IPS DF 4.7 (cell line): ENCODE results near the gene CAMK4.

Source experiments
- DNase-seq: peaks from one replicate; pipeline ENCODE4 v3.0.0-alpha.2; 2013; ENCODE audit warnings: low spot score; ENCODE audit errors: extremely low read depth

The CAMK4 gene

DNA sequence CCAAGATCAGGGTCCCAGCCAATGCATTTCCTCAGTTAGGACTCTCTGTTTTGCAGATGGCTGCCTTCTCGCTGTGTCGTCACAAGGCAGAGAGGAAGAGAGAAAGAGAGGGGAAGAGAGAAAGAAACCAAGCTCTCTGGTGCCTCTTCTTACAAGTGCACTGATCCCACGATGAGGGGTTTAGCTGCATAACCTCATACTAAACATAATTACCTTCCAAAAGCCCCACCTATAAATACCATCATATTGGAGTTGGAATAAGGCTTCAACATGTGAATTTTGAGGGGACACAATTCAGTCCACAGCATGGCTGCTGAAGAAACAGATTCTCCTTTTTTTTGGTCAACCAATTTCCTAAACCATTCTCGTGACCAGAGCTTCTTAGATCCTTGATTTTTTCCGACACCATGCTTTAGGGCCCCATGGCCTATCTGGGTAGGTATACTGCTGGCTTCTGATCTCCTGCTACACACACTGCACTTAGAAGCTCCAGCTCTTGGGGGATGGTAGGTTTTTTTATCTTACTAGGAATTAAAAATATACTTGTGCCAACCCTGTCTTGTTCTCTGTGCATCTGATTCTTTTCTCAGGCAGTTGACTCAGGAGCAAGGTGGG, 5.1 kb downstream of the CAMK4 start:
- DNase-seq, result no peak

DNA sequence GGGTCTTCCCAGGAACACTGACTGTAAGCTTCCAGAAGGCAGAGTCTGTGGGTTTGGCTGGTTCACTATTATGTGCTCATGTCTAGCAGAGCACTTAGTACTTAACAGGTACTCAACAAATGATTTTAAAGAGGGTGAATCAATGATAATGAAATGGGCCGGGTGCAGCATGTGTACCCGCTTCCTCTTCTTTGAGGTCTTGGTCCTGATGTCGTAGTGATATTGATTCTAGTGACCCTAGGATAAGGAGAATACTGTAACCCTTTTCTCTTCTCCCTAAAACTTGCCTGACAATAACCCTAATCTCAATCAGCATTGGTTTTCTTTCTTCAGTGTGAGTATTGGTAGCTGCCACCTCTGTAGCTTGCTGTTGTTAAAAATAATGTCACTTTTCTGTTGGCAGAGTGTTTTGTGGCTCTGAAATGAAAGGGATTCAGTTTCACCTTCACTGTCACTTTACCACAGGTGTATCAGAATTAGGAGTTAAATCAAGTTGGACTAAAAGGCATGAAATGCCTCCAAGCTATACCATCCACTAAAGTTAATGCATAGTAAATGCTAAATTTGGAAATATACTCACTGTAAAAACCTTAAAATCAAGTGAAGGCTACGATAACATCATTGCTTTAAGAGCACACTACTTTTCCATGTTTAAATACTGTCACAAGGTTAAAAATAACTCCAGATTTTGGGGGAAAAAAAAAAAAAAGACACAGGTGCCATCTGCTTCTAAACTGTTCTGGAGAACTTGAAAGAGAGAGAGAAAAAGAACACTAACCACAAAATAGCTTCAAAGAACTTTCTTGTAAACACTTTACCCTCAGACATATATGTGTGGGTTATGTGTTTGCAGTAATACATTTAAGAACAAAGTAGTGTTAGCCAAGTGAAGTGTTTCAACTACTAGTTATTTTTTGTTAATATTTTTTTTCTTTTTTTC, 6.0 kb downstream of the CAMK4 start:
- no peak for DNase-seq

- DNase-seq, result no peak
Measured at GRCh38 chr5:111231119-111231518, 6.9 kb downstream of the CAMK4 start.

GRCh38 chr5:111232311-111233051, 8.3 kb downstream of the CAMK4 start:
- no peak for DNase-seq

DNA sequence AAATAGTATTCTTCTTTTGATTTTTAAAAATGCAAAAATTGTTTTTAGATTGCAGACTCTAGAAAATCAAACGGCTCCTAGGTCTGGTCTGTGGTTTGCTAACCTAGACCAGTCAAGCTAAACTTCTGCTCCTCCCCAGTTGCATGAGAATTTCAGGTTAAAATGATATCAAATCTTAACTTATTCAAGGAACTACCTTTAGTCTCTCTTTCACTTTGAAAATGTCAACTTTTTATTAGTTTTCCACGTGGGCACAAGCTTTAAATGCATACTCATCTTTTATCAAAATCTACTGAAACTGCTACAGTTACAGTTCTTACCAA, 8.8 kb downstream of the CAMK4 start:
- no peak for DNase-seq

DNA sequence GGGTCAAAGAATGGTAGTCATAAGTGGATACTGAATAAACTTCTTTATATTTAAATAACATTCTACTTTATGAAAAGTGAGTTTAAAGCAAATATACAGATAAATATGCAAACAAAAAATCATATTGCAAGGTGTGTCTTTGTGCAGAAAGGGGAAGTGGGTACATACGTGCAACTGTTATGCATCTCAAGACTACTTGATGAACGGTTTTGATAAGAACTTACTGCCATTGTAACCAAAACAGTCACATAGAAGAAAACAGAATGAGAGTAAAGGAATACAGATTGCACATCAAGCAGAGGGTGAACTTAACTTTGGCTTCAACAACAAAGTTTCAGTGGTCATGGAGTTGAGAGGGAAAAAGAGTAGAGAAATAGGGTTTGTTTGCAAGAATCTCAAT, 9.9 kb downstream of the CAMK4 start:
- no peak for DNase-seq

DNA sequence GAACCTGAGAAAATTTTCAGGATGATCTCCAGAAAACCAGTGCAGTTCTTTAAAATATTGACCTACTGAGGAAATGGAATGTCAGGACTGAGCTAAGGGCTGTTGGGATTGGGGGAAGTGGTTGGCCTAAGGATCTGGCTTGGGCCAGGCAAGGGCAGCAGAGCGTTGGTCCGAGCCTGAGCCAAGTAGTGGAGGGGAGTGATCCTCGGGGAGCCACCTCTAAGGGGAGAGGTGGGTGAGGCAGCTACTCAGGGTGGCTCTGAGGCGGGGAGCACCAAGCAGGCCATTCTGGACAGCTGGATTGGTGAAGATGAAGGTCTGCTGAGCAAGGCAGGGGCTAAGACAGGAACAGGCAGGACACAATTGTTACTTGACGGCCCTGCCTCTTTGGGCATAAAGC, 11.5 kb downstream of the CAMK4 start:
- no peak for DNase-seq

DNA sequence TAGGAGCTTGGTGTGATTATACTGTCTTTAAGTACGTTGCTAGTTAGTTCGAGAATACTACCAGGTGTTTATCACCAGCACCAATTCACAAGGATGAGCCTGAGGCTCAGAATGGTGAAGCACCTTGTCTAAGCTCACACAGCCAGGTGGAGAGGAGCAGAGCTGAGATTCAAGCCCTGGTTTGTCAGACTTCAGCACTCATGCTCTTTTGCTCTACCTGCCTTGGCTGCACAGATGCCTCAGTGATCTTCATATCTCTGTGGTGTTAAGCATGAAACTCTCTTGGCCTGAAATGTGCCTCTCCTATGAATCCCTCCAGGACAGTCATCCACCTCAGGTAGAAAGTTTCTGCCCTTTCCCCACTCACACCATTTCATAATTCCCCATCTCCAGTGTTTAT, 12.2 kb downstream of the CAMK4 start:
- DNase-seq, result no peak

- DNase-seq, result no peak
Measured at GRCh38 chr5:111236995-111237394, 12.8 kb downstream of the CAMK4 start.

GRCh38 chr5:111237470-111237869, 13.3 kb downstream of the CAMK4 start:
- no peak for DNase-seq

DNA sequence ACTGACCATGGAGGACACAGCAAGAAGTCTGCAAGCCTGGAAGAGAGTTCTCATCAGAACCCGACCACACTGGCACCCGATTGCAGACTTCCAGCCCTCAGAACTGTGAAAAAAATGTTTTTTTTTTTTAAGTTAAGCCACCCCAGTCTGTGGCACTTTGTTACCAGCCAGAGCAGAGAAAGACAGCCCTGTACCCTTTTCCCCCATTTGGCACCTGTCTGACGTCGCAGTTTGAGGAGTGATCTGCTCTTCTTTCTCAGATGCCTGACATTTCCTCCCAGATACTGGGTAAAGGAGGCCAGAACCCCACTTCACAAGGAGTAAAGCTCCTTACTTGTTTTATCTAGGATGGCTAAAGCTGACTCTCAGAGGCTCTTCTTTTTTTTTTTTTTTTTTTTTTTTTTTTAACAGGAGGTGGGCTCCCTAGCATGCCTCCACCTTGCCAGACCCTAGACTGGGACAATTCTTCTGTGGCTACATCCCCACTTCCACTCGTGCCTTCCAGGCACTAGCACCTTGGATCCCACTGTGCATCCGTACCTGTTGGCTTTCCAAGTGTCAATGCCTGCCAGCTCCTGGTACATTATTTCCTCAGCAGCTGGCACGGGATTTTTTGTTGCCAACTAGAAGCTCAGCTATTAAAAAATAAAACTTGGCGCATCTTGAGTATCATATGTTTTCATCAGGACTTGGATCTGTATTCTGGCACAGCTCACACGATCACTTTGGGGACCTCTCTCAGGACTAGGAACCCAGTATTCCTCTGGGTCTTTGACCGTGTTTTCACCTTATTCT, 14.4 kb downstream of the CAMK4 start:
- DNase-seq, result no peak

DNA sequence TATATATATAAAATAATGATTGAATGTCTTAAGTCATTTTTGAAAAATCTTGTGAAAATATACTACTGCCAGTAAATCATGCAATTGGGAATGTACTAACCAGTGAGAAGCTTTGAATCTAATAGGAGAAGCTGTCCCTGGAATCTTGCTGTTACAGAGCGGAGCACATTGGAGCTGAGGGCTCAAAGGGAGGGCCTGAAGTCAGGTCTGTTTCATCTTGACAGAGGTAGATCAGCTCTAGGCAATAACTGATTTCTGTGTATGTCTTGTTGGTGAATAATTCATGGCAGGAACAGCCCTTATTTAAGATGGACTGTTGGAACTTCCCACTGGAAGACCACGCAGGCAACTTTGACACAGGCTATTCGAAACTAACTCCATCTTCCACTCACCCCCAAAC, 17.5 kb downstream of the CAMK4 start:
- no peak for DNase-seq

- DNase-seq, result no peak
Measured at GRCh38 chr5:111242606-111243005, 18.4 kb downstream of the CAMK4 start.

DNA sequence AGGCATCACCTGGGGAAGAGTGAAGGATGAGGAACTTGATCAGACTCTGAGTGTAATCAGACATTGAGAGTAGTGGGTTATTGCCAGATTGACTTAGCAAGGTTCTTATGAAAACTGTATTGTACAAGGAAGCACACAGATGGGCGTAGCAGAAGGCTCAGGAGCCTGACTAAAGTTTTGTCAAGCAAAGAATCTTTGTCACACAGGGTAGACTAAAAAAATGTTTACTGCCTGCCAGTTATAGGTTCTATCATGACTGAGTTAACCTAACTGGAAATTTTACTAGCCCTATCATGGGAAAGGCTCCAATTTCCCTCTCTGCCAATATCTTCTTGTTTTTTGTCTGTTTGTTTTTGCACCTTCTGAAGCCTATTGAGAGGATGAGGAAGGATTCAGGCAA, 19.1 kb downstream of the CAMK4 start:
- DNase-seq, result no peak

GRCh38 chr5:111245654-111246053, 21.5 kb downstream of the CAMK4 start:
- DNase-seq, result no peak

DNA sequence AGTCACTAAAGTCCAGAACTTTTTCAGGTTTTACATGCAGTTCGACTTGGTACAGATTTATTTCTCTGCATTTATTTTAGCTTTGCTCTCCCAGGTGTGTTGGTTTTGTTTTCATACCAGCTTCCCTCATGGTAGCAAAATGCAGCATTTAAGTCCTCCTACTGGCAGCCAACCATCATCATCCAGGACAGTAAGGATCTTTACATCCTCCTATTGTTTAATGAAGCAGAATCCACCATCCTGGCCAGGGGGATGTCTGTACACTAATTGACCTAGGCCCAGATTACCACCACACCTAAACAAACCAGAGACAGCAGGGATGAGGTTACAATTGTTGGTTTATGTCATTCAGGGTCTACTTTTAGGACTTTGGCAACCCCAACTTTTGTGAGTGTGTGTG, 22.3 kb downstream of the CAMK4 start:
- DNase-seq, result no peak

- no peak for DNase-seq
Measured at GRCh38 chr5:111248571-111248970, 24.4 kb downstream of the CAMK4 start.

DNA sequence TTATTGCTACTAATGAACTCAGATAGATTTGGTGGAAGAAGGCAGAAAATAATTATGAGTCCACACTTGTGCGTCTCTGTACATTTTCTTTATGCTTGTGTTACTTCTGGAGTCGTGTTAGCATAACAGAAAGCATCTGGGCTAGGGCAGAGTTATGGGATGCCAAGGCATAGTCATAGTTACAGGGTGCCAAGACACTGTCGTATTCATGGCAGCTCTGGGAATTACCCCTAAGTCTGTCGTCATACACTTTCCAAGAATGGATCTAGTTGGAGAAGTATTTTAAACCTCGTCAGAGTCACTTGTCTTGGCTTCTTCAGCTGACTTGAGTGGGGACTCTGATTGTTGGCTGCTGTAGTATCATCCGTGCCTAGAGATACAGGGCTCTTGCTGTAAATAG, 27.7 kb downstream of the CAMK4 start:
- DNase-seq, result no peak

- no peak for DNase-seq
Measured at GRCh38 chr5:111252799-111253545, 28.8 kb downstream of the CAMK4 start.

- no peak for DNase-seq
Measured at GRCh38 chr5:111254613-111255012, 30.4 kb downstream of the CAMK4 start.

DNA sequence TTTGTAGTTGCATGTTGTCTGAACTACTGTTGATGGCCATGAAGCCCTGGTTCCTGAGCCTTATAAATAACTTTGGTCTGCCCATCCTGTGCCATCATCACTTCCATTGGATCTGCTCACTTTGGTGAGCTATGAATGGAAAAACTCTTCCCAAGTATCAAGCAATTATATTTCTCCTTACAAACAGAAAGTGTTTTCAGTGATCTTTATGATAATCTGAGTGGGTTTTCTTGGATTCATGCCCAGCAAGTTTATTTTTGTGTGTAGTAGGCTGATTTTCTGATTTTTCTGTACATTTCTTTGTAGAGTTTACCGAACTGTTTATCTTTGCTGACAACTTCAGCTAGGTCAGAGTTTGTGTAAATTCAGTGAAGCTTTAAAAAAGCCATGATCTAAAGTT, 31.0 kb downstream of the CAMK4 start:
- no peak for DNase-seq
